ACC112 (cell line): Measurements from ENCODE around the gene EMC6.

Experiments
- H2AFZ ChIP-seq: fragments of 200-600 bp; sonication (generic); one replicate; pipeline ENCODE4 v1.6.0; 2017; ENCODE audit warnings: antibody characterized with exemption, low read length; ENCODE audit not compliant: unreplicated experiment
- H3K27ac ChIP-seq: fragments of 200-600 bp; sonication (generic); 2 replicates; pipeline ENCODE4 v1.5.1; 2014; ENCODE audit warnings: low read depth, mild to moderate bottlenecking, antibody characterized with exemption, low read length, moderate library complexity
- H3K27me3 ChIP-seq: fragments of 200-600 bp; sonication (generic); 2 replicates; pipeline ENCODE4 v1.6.1; 2014; ENCODE audit warnings: mild to moderate bottlenecking, antibody characterized with exemption, low read length, moderate library complexity, mixed read lengths; ENCODE audit not compliant: insufficient read depth
- H3K36me3 ChIP-seq: fragments of 200-600 bp; sonication (generic); 2 replicates; pipeline ENCODE4 v1.6.1; 2016; ENCODE audit warnings: mild to moderate bottlenecking, antibody characterized with exemption, low read length, moderate library complexity, mixed read lengths; ENCODE audit not compliant: insufficient read depth
- H3K4me1 ChIP-seq: fragments of 200-600 bp; sonication (generic); one replicate; pipeline ENCODE4 v1.6.1; 2016; ENCODE audit warnings: low read length, mixed read lengths; ENCODE audit not compliant: insufficient read depth, unreplicated experiment, control insufficient read depth
- H3K4me3 ChIP-seq: fragments of 200-600 bp; sonication (generic); 2 replicates; pipeline ENCODE4 v1.5.1; 2014; ENCODE audit warnings: mild to moderate bottlenecking, low read depth, low read length
- H3K79me2 ChIP-seq: fragments of 200-600 bp; sonication (generic); one replicate; pipeline ENCODE4 v1.6.0; 2016; ENCODE audit warnings: low read length; ENCODE audit not compliant: control insufficient read depth, unreplicated experiment, insufficient read depth

The EMC6 gene

GRCh38 chr17:3712811-3713463, 44.3 kb downstream of the EMC6 start:
- H3K36me3 ChIP-seq: peaks cover 25% of the 10 kb centered on the region

DNA sequence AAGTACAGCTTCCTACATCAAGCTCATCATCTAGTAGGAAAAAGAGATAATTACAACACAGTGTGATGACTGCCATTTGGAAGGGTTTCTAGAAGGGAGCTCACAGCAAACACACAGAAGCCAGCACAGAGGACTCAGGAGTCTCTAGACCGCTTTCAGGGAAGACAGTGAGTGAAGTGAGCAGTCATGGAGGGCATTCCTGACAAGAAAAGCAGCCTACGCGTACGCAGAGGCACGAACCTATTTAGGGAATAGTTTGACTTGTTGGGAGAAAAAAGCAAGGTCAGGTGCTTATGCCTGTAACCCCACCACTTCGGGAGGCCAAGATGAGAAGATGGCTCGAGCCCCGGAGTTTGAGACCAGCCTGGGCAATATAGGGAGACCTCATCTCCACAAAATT, 46.7 kb downstream of the EMC6 start:
- peaks cover 16% of the 10 kb centered on the region for H3K4me1 ChIP-seq
- no peak overlapping the region for H3K27ac ChIP-seq
- H2AFZ ChIP-seq: no peak overlapping the region
- H3K79me2 ChIP-seq: peaks cover 3% of the 10 kb centered on the region
- peaks cover 34% of the 10 kb centered on the region for H3K36me3 ChIP-seq
- no peak overlapping the region for H3K4me3 ChIP-seq
- no peaks in the 10 kb centered on the region for H3K27me3 ChIP-seq

More at GRCh38 chr17:3712811-3713463, 44.3 kb downstream of the EMC6 start:
- Histone ChIP-seq H2AFZ (no peak overlapping the region), H3K4me3 (no peak overlapping the region), H3K4me1 (peaks cover 6% of the 10 kb centered on the region), H3K27me3 (no peaks in the 10 kb centered on the region), H3K79me2 (no peaks in the 10 kb centered on the region), H3K27ac (no peak overlapping the region)

DNA sequence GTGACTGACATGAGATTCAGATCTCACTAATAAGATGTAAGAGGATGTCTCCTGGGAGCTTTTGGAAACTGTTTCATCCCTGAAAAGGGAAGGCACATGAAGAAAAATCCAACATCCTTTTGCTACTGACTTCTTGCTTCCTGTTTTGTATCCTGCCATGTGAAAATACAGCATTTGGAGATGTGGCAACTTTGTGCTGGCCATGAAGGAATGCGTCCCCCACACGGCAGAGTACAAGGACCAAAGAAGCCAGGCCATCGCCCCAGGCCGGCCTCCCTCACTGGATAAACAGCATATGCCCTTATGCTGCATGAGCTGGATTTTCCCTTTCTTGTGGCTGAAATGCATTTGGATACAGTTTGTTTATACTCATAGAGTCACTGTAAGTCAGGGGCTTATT, 49.6 kb downstream of the EMC6 start:
- peaks cover 34% of the 10 kb centered on the region for H3K36me3 ChIP-seq
- H3K4me1 ChIP-seq: peaks cover 21% of the 10 kb centered on the region
- no peak overlapping the region for H3K27ac ChIP-seq

DNA sequence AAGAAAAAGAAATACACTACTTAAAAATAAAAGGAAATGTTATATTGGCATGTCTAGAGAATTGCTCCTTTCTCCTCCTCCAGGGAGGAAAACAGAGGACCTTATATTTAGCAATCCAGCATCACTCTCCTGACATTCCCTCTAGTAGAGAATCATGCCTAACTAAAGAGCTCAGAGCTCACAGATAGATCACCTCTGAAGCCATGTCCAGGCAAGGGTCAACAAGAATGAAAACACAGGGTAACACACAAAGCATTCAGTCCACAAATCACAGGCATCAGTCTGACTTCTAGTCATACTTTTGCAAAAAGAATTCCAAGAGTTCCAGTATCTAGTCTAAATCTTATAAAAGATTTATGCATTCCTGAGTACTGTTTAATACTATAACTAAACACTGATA, 50.7 kb downstream of the EMC6 start:
- H3K27ac ChIP-seq: no peak overlapping the region; the same call in 1 of the 2 replicates
- no peak overlapping the region for H2AFZ ChIP-seq
- H3K79me2 ChIP-seq: peaks cover 20% of the 10 kb centered on the region
- H3K36me3 ChIP-seq: peaks cover 34% of the 10 kb centered on the region
- no peaks in the 10 kb centered on the region for H3K27me3 ChIP-seq
- no peak overlapping the region for H3K4me3 ChIP-seq
- H3K4me1 ChIP-seq: peaks cover 21% of the 10 kb centered on the region

More for the DNA sequence above, 49.6 kb downstream of the EMC6 start:
- Histone ChIP-seq H2AFZ (no peak overlapping the region), H3K79me2 (peaks cover 12% of the 10 kb centered on the region), H3K4me3 (no peak overlapping the region), H3K27me3 (no peaks in the 10 kb centered on the region)
